ENCODE measurements around the gene ABHD1.

Gene ABHD1

DNA sequence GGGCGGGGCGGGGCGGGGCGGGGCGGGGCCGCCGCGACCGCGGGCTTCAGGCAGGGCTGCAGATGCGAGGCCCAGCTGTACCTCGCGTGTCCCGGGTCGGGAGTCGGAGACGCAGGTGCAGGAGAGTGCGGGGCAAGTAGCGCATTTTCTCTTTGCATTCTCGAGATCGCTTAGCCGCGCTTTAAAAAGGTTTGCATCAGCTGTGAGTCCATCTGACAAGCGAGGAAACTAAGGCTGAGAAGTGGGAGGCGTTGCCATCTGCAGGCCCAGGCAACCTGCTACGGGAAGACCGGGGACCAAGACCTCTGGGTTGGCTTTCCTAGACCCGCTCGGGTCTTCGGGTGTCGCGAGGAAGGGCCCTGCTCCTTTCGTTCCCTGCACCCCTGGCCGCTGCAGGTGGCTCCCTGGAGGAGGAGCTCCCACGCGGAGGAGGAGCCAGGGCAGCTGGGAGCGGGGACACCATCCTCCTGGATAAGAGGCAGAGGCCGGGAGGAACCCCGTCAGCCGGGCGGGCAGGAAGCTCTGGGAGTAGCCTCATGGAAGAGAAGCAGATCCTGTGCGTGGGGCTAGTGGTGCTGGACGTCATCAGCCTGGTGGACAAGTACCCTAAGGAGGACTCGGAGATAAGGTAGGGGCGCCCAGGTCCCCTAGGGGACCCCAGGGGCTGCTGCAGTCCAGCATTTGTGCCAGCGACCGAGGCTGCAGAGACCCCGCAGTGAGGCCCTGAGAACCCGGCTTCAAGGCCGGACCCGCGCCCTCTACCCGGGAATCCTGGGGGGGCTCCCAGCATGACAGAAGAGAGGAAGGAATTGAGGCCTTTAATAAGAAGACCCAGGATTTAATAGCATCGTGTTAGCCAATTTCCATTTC lies 36.7 kb upstream of the ABHD1 start, which contains the start of gene KHK:
TSS of gene KHK (plus strand) at position 49 of the 870 bp plus-strand sequence. CDS start at position 537, 488 bp downstream.
- peak; percentile 79 for DNase-seq (ENCODE audit: low spot score)

DNA sequence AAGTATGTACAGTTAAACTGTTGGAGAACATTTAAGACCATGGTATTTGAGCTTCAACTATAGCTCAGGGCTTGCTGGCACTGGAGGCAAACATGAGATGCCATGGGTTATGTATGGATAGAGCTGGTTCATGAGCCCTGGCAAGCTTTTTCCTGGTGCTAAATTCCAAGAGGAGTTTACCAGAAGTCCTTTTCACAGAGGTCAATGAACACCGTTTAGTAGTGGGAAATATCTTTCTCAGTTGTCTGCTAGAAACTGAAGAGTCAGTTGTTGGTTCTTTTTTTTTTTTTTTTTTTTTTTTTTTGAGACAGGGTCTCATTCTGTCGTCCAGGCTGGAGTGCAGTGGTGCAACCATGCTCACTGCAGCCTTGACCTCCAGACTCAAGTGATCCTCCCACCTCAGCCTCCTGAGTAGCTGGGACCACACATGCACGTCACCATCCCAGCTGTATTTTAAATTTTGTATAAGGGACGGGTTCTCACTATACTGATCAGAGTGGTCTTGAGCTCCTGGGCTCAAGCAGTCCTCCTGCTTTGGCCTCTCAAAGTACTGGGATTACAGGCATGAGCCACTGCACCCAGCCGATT lies 35.7 kb upstream of the ABHD1 start:
- no peak for DNase-seq (ENCODE audit: low spot score)

GRCh38 chr2:27088634-27089033 lies 35.0 kb upstream of the ABHD1 start:
- DNase-seq (ENCODE audit: low spot score), result no peak

GRCh38 chr2:27089111-27089954 lies 34.3 kb upstream of the ABHD1 start:
- no peak for DNase-seq (ENCODE audit: low spot score)

DNA sequence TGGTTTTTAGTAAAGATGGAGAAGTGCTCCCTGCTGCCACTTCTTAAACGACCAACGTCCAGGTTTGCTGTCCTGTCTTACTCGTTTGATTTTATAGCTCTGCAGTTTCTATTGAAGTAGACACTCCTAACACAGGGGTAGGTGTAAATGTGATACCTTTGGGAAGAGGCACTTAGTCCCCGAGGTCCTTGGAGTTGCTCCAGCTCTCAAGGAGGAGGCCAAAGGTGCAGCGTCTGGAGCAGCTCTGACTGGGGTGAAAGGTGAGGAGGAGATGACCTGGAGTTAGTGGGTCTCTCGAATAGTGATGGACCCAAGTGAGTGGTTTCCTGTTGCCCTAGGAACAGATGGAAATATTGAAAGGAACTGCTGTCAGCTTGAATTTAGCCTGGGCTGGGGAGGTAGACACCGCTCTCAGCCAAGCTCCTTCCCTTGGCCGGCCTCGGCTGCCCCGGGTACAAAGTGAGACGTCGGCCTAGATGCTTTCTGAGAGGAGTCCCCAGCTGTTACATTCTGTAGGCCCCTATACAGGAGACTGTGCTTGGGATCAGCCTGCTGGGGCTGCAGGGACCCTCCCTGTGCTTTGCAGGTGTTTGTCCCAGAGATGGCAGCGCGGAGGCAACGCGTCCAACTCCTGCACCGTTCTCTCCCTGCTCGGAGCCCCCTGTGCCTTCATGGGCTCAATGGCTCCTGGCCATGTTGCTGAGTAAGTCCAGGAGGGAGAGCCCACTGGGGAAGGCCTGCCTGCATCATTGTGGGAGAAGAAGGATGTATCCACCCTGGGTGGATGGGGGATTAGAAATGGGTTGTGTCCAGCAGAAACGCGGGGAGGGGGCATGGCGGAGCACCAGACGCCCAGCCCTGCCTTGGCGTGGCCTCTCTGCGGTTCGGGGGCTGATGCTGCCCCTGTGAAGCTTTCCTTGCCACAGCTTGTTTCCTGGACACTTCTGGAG lies 31.6 kb upstream of the ABHD1 start:
- DNase-seq (ENCODE audit: low spot score), result no peak

DNA sequence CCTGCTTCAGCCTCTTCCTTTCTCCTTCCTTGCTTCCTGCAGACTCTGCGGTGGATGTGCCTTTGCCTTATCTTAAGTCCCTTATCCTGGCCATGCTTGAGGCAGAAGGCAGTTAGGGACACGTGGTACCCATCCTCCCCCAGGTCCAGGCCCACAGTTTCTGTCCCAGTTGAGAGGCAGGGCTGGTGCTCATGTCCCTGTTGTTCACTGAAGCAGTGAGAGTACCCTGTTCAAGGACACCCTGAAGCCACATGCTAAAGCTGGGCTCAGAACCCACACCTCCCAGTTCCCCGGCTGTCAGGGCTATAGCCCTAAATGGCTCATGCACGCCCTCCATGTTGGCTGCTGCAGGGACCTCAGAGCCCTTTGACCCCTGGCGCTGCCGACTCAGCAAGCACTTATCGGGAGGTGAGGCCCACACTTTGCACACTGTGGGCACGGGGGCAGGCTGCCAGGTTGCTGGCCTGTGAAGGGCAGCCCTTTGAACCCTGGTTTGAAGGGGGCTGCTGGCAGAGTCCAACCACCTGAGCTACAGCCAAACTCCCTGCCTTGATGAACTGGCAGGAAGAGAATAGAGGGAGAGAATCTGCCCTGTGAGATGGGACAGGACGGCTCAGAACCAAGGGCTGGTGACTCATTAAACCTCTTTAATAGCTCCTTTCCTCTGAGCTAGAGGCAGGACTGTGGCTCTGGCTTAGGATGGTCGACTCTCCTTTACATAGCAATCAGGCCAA lies 30.8 kb upstream of the ABHD1 start:
- DNase-seq (ENCODE audit: low spot score), result no peak

DNA sequence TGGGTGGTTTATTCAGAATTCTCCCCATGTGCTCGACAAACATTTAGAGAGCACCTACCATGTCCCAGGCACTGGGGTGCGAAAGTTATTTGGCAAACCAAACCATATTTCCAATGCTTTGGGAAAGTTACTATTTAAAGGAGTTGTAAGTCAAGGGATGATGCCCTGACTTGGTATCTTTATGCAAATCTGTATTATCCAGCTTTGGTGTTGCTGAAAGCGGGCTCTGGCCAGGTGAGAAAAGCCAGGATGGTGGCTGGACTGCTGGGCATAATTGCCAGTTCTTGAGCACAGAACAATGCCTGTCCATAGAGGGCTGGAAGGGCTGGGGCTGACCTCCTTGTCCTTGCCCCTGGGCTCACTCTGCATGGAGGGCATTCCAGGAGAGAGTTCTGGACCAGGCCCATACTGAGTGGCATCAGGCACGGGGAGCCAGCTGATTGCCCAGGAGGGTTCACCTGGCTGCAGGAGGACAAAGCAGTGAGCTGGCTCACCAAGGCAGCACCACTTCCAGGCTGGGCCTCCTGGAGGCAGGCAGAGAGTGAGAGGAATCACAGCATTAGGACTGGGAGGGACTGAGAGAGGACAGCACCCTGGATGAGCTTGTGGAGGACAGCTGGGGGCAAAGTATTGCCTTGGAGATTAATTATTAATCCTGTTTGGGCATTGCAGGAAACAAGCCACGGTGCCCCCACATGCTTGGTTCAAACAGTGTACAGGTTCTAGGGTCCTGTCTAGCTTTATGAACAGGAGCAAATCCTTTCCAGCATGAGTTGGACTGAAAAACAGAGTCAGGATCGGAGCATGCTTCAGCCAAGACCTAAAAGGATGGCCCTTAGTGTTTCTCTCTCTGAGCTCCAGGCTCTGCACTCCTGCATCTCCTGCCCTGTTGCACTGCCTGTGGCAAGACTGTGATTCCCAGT lies 29.9 kb upstream of the ABHD1 start:
- DNase-seq (ENCODE audit: low spot score), result no peak

DNA sequence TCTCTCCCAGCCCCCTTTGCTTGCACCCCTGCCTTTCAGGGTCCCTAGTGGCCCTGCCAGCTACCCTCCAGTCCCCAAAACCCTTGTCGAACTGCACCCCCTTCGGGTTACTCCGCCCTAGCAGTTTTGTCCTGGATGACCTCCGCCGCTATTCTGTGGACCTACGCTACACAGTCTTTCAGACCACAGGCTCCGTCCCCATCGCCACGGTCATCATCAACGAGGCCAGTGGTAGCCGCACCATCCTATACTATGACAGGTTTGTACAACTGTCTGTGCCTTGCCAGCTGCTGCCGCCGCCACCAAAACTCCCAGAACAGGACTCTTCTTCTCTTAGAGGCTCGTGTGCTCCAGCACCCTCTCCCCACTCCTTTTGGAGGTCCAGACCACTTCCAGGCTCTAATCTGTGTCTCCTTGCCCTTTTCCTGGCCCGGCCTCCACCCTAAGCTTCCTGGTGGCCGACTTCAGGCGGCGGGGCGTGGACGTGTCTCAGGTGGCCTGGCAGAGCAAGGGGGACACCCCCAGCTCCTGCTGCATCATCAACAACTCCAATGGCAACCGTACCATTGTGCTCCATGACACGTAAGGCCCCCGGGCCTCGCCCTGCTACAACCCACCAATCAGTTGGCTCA lies 29.1 kb upstream of the ABHD1 start:
- DNase-seq (ENCODE audit: low spot score), result no peak

- DNase-seq (ENCODE audit: low spot score), result no peak
Measured at GRCh38 chr2:27095427-27095744, 28.2 kb upstream of the ABHD1 start.

- DNase-seq (ENCODE audit: low spot score), result peak; percentile 76
Measured at GRCh38 chr2:27095745-27096651, 27.6 kb upstream of the ABHD1 start.

DNA sequence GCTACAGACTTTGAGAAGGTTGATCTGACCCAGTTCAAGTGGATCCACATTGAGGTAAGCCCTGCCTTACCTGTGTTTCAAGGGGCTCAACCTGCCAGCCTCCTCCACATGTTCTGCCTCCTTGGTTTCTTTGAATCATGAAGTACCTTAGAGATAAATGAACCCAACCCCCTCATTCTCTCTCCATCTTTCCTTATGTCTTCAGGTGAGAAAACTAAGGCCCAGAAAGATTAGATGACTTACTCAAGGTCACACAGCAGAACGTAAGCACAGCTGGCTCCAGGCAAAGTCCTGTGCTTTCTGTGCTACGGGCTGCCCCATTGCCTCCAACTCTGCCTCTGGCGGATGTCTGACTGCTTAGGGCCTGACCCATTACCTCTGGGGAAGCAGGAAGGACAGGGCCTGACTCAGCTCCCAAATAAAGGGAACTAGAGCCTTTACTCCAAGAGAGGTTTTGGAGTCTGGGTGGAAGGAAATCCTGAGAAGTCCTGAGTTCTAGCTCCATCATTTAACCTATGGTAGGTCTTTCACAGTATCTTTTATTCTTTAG lies 26.8 kb upstream of the ABHD1 start:
- DNase-seq (ENCODE audit: low spot score), result no peak

DNA sequence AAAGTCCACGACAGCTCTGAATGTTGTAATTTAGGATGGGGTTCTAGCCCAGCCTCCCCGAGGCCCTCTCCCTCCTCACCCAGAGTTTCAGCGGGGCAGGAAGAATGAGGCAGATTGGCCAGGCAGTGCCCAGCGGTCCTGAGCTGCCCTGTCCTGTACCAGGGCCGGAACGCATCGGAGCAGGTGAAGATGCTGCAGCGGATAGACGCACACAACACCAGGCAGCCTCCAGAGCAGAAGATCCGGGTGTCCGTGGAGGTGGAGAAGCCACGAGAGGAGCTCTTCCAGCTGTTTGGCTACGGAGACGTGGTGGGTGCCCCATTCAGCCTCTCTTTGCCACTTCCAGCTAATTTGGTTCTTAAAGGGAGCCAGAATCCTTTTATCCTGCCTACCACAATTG lies 26.3 kb upstream of the ABHD1 start:
- no peak for DNase-seq (ENCODE audit: low spot score)

DNA sequence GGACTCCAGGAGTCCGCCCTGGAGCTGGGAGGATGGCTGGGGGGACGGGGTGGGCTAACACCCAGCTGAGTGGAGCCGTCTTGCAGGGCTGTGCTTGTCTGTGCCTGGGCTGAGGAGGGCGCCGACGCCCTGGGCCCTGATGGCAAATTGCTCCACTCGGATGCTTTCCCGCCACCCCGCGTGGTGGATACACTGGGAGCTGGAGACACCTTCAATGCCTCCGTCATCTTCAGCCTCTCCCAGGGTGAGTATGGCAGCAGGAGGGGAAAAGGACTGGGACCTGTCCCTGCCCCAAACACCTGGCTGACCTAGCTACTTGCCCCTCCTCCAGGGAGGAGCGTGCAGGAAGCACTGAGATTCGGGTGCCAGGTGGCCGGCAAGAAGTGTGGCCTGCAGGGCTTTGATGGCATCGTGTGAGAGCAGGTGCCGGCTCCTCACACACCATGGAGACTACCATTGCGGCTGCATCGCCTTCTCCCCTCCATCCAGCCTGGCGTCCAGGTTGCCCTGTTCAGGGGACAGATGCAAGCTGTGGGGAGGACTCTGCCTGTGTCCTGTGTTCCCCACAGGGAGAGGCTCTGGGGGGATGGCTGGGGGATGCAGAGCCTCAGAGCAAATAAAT lies 24.2 kb upstream of the ABHD1 start:
- DNase-seq (ENCODE audit: low spot score), result no peak

DNA sequence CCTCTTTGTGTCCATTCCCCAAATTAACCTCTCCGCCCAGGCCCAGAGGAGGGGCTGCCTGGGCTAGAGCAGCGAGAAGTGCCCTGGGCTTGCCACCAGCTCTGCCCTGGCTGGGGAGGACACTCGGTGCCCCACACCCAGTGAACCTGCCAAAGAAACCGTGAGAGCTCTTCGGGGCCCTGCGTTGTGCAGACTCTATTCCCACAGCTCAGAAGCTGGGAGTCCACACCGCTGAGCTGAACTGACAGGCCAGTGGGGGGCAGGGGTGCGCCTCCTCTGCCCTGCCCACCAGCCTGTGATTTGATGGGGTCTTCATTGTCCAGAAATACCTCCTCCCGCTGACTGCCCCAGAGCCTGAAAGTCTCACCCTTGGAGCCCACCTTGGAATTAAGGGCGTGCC lies 23.6 kb upstream of the ABHD1 start:
- no peak for DNase-seq (ENCODE audit: low spot score)

DNA sequence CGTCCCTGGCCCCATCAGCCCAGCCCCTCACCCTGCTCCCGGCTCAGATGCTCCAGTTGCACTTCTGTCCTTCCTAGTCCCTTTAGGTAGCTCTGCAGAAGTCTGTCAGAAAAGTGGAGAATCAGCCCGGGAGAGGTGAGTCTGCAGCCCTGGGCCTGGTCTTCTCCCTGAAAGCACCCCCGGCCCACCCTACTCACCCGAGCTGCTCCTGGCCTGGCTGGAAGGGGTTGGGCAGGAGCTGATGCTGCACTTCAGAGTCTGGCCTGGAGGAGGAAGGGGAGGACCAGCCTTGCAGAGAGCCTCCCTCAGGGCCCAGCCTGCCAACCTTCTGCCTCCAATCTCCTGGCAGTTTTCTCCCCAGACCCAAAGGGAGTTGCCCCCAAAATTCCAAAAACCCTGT lies 21.3 kb upstream of the ABHD1 start:
- DNase-seq (ENCODE audit: low spot score), result no peak

GRCh38 chr2:27105981-27106380 lies 17.6 kb upstream of the ABHD1 start:
- no peak for DNase-seq (ENCODE audit: low spot score)

- no peak for DNase-seq (ENCODE audit: low spot score)
Measured at GRCh38 chr2:27108221-27108620, 15.4 kb upstream of the ABHD1 start.

DNA sequence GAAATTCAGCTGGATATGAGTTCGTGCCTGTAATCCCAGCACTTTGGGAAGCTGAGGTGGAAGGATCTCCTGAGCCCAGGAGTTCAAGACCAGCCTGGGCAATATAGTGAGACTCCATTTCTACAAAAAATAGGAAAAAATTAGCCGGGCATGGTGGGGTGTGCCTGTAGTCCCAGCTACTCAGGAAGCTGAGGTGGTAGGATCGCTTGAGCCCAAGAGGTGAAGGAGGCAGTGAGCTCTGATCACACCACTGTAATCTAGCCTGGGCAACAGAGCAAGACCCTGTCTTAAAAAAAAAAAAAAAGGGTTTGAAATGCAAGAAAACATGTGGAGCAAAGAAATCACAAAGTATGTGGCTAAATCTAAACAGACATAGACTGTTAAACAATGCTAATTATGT lies 14.5 kb upstream of the ABHD1 start:
- DNase-seq (ENCODE audit: low spot score), result no peak
